Measurements from ENCODE around the gene CYP4F2.
"Not testable (repeated sequence)": the region's sequence is repeated elsewhere in the genome, so short reads cannot be mapped to it uniquely, and the experiment has no call there.

The CYP4F2 gene

GRCh38 chr19:15897738-15898276, at the start of gene CYP4F2:
TSS of gene CYP4F2 (minus strand) at chr19:15898074. CDS start at chr19:15897611, 463 bp downstream.
- DNase-seq, result no peak

GRCh38 chr19:15945301-15945700, 47.4 kb upstream of the CYP4F2 start:
- no peak for DNase-seq

- DNase-seq, result no peak
Observed at GRCh38 chr19:15944401-15944800, 46.5 kb upstream of the CYP4F2 start.

- DNase-seq, result no peak
Observed at GRCh38 chr19:15937771-15938170, 39.9 kb upstream of the CYP4F2 start.

- no peak for DNase-seq
Observed at GRCh38 chr19:15936950-15937349, 39.1 kb upstream of the CYP4F2 start.

- no peak for DNase-seq
Observed at GRCh38 chr19:15936173-15936572, 38.3 kb upstream of the CYP4F2 start.

- no peak for DNase-seq
Observed at GRCh38 chr19:15935167-15935702, 37.4 kb upstream of the CYP4F2 start.

- DNase-seq, result no peak
Observed at GRCh38 chr19:15934332-15935078, 36.6 kb upstream of the CYP4F2 start, which contains the start of gene CYP4F11. TSS of gene CYP4F11 (minus strand) at chr19:15934529. CDS start at chr19:15934408, 121 bp downstream.

- DNase-seq, result not testable (repeated sequence)
Observed at GRCh38 chr19:15933761-15934331, 36.0 kb upstream of the CYP4F2 start.

- no peak for DNase-seq
Observed at GRCh38 chr19:15928321-15928720, 30.4 kb upstream of the CYP4F2 start.

- no peak for DNase-seq
Observed at GRCh38 chr19:15926484-15926883, 28.6 kb upstream of the CYP4F2 start.

- no peak for DNase-seq
Observed at GRCh38 chr19:15923702-15924101, 25.8 kb upstream of the CYP4F2 start.

GRCh38 chr19:15922021-15922420, 24.1 kb upstream of the CYP4F2 start:
- DNase-seq, result no peak

GRCh38 chr19:15919243-15919642, 21.4 kb upstream of the CYP4F2 start:
- no peak for DNase-seq

GRCh38 chr19:15915109-15915508, 17.2 kb upstream of the CYP4F2 start:
- no peak for DNase-seq

GRCh38 chr19:15913830-15914229, 16.0 kb upstream of the CYP4F2 start:
- no peak for DNase-seq

GRCh38 chr19:15913384-15913783, 15.5 kb upstream of the CYP4F2 start:
- no peak for DNase-seq

GRCh38 chr19:15911599-15912235, 13.8 kb upstream of the CYP4F2 start:
- DNase-seq, result no peak

GRCh38 chr19:15905026-15905425, 7.2 kb upstream of the CYP4F2 start:
- DNase-seq, result no peak

GRCh38 chr19:15902898-15903297, 5.0 kb upstream of the CYP4F2 start:
- not testable (repeated sequence) for DNase-seq

GRCh38 chr19:15902254-15902653, 4.4 kb upstream of the CYP4F2 start:
- no peak for DNase-seq

GRCh38 chr19:15900504-15900903, 2.6 kb upstream of the CYP4F2 start:
- DNase-seq, result no peak

- DNase-seq, result not testable (repeated sequence)
Observed at GRCh38 chr19:15900032-15900431, 2.2 kb upstream of the CYP4F2 start.

All from activated T-cell treated with anti-CD3 and anti-CD28 coated beads, Interleukin-2, amount 50 U/mL, for 1 hour (primary cell).